GM03348 (cell line): ENCODE results near the gene SSC5D.
"Not testable (repeated sequence)": the region's sequence is repeated elsewhere in the genome, so short reads cannot be mapped to it uniquely, and the experiment has no call there.

Experiments used
- DNase-seq: peaks from one replicate; pipeline ENCODE4 v3.0.0; 2012; ENCODE audit warnings: low spot score

Gene SSC5D

DNA sequence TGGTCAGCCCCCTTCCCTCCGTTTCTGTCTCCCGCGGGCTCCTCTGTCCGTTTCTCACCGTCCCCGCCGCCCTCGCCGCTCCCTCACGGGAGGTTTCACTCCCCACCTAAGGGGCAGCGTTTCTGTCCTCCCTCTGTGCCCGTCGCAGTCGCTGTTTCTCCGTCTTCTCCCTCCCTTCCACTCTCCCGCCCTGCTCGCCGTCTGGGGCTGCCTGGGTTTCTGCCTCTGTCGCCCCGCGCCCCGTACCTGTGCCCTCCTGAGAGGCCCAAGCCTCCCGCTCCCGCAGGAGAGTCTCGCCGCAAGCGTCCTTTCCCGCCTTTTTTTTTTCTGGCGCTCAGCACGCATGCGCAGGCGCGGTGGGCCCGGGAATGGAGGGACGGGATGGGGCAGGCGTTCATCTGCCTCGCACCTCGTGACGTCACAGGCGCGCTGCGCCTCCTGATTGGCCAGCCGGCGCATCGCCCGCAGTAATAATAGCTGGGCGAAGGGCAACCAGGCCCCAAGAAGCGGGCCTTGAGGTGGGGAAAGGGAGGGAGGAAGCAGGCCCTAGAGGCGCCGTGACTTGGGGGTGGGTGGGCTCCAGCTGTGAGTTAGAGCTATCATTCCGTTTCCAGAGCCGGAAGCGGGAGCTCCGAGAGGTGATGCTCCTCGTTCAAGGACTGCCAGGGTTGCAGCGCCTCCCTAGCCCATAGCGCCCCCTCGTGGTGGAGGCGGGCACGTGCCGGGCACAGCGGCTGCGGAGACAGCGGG is 15.4 kb downstream of the SSC5D start:
- DNase-seq: peak; percentile 99

DNA sequence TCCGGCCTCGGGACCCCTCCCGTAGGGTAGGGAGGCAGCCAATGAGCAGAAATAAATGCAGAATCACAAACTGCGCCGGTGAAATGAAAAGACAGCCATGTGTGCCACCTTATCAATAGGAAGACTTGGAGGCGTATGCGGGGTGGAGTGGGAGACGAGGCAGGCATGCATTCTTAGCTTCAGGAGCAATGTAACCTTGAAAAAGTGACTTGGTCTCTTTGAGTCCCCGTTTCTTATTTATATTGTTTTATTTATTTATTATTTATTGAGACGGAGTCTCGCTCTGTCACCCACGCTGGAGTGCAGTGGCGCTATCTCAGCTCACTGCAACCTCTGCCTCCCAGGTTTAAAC is 16.0 kb downstream of the SSC5D start:
- no peak for DNase-seq

DNA sequence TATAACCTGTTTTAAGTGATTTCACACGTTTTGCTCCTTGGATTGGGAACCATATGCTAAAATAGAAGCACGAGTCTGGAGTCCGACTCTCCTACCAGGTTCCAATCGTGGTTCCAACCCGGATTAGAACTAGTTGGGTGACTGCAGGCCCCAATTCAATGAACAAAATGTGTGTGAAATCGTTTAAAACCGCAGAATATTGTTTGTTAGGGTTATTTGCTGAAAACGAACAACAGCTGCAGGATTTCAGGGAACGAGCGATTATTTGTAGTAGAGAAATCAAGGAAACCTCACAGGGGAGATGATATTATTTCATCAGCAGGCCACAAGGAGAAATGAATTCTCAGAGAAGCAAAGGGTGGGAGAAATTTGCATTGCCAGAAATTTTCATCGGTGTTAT is 16.7 kb downstream of the SSC5D start:
- DNase-seq: no peak

DNA sequence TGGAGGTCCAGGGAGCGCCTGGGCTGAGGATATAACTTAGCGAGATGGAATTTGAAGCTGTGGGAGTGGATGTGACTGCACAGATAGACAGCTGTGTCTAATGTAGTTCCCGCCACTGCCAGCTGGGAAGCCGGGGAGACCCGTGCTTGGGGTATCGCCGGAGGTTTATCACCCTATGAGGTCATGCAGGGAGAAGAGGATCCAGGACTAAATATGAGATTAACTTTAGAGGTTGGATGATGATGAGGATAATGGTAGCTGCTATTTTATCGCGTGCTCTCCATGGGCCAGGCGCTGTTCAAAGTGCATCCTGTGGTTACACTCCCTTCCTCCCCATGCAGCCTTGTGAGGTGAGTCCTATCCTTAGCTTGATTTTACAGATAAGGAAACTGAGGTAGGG is 19.9 kb downstream of the SSC5D start:
- no peak for DNase-seq

- DNase-seq: peak; percentile 100
These were observed 28.8 kb downstream of the SSC5D start for GRCh38 chr19:55516878-55517620.

DNA sequence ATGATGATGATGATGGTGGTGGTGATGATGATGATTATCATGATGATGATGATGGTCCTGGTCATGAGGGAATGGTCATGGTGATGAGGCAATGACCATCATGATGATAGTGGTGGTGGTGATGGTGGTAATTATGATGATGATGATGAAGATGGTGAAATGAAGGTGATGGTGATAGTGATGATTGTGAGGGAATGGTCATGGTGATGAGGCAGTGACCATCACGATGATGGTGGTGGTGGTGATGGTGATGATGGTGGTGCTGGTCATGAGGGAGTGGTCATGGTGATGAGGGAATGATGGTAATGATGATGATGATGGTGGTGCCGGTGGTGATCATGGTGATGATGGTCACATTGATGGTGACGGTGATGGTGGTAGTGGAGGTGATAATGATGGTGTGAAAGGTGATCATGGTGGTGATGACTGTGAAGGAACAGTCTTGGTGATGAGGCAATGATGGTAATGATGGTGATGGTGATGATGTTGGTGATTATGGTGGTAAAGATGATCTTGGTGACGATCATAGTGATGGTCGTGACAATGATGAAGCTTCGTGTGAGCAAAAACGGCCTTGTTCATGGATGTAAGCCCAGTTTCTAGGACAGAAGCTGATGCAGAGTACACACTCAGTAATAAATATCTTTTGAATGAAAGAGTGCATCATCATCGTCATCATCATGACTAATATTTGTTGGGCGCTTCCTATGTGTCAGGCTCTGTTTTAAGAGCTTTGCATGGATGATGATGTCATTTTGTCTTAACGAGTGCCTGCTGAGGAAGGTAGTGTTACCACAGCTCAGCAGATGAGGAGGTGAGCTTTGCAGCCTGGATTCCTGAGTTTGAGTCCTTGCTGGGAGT is 31.4 kb downstream of the SSC5D start:
- DNase-seq: peak; percentile 52

GRCh38 chr19:55520691-55521292 is 32.6 kb downstream of the SSC5D start:
- DNase-seq: no peak

DNA sequence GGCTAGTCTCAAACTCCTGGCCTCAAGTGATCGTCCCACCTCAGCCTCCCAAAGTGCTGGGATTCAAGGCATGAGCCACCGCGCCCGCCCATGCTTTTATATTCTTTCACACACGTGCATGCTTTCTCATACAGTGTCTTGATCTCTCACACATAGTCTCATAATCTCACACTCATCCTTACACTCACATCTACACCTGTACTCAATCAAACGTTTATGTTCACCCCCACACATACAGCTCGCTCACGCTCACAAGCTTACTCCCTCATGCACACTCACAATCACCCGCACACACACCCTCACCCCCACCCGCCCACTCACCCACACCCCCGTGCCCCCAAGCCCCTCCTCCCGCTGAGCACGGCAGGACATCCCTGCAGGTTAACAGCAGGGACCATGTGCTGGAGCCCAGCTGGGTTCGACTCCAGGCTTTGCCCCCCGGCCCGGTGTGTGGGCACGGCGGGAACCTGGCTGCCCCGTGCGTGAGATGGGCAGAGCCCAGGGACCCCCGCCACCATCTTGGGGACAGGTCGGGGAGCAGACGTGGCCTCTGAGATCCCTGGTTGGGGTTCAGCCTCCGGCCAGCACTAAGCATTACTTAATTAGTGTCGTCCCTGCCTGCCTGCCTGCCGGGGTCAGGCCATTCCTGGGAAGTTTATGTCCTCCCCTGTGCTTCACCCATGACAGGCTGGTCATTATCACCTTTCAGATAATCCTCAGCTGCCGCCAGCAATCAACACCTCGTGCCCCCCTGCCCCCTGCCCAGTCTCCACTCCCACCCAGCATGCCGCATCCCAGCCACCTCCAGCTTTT is 37.3 kb downstream of the SSC5D start:
- DNase-seq: no peak

GRCh38 chr19:55526216-55527196 is 38.3 kb downstream of the SSC5D start:
- DNase-seq: peak; percentile 67

GRCh38 chr19:55527197-55528029 is 39.2 kb downstream of the SSC5D start:
- DNase-seq: no peak

DNA sequence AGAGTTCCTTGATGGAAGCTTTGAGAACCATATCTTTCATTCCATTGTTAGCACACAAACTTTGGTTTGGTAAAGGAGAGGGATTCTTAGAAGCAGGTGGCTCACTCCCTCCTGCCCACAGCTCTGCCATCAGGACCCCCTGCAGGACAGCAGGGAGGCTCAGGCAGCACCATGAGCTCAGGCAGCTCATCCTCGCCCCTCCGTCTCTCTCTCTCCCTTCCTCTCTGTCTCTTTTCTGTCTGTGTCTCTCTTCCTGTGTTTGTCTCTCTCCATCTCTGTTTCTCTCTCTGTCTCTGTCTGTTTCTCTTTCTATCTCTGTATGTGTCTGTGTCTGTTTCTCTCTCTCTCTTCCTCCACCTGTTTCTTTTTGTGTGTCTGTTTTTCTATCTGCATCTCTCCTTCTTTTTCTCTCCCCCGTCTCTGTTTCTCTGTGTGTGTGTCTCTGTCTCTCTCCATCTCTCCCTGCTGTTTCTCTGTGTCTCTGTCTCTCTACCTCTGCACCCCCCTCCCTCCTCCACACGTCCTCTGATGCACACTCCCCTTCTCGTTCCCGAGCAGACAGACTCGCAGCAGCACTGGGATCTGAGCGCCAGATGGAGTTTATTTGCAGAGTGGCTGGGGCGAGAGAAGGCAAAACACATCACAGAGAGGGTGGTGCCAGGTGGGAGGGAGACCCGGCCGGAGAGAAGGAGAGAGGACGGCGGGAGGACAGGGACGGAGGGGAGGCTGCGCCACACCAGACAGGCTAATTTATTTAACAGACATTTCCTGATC is 40.0 kb downstream of the SSC5D start:
- peak; percentile 43 for DNase-seq

DNA sequence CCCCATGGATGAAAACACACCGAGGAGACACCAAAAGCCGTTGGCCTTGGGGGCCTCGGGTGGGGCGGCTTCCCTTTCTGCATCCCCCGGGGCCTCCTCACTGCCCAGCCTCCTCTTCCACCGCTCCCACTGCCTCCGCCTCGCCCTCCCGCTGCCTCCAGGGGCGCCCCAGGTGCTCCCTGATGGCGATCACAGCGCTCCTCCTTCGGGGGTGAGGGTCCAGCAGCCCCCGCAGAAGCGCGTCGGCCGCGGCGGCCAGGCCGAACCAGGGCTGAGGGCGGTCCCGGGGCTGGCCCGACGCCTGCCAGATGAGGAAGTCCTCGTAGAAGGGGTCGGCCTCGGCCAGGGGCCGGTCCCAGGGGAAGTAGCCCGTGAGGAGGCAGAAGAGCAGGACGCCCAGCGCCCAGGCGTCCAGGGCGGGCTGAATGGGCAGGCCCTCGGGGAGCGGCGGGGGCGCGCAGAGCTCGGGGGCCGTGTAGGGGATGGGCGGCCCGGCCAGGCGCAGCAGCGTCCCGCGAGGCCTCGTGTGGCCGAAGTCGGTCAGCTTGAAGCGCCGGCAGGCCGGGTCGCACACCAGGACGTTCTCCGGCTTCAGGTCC is 41.5 kb downstream of the SSC5D start:
- no peak for DNase-seq

DNA sequence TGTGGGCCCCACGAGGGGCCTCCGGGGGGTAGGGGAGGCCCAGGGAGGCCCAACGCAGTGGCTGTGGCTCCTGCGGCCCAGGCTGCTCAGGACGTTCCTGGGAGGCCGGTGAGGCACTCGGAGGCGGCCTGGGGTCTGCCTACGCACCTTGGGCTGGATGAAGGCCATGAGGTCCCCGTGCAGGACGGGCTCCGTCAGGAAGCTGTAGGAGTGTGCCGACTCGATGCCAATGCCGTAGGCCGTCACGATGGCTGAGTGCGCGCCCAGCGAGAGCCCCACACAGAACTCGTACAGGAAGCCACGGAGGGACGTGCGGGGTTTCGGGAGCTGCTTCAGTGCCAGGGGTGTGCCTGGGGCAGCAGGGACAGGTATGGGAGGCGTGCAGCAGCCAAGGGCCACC is 42.8 kb downstream of the SSC5D start:
- no peak for DNase-seq

DNA sequence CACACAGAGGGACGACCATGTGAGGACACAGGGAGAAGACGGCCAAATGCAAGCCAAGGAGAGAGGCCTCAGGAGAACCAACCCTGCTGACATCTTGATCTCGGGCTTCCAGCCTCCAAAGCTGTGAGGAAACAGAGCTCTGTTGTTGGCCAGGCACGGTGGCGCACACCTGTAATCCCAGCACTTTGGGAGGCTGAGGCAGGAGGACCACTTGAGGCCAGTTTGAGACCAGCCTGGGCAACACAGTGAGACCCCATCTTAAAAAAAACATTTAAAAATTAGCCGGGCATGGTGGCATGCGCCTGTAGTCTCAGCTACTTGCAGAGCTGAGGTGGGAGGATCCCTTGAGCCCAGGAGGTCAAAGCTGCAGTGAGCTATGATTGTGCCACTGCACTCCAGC is 46.0 kb downstream of the SSC5D start:
- not testable (repeated sequence) for DNase-seq

DNA sequence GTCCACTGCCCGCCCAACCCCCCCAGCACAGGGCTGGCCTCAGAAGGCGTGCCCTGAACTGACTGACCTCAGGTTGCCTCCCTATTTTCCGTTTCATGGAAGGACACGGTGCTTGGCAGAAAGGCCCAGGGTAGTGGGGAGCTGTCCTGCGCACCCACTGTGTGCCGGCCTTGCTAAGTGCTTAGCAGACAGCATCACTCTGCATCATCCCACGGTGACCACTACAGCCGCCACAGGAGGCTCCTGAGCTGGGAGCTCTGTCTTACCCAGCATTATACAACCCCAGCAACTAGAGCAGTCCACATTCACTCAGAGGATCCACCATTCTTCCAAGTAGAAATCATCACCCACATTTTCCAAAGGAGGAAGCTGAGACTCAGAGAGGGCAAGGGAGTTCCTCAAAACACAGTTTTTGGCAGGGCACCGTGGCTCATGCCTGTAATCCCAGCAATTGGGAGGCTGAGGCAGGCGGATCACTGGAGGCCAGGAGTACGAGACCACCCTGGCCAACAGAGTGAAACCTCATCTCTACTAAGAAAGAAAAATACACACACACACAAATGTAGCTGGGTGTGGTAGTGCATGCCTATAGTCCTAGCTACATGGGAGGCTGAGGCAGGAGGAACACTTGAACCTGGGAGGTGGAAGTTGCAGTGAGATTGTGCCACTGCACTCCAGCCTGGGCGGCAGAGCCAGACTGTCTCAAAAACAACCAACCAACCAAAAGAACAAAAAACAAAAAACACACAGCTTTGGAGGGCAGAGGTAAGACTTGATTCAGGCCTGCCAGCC is 47.1 kb downstream of the SSC5D start:
- DNase-seq: no peak

DNA sequence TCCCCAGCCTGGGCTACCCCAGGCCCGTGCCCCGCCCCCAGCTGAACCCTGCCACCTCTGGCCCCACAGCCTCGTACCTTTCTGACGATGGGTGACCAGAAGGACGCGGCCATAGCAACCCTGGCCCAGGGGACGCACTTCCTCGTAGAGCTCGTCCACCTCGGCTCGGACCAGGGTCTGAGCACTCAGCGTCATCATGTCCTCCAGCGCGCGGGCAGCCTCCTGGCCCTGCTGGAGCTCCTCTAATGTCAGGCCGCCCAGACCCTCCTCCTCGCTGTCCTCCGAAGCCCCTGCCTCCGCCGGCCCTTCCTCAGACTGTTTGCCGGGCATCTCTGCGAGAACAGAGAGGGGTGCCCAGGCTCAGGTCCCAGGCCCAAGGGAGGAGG is 47.7 kb downstream of the SSC5D start:
- no peak for DNase-seq

DNA sequence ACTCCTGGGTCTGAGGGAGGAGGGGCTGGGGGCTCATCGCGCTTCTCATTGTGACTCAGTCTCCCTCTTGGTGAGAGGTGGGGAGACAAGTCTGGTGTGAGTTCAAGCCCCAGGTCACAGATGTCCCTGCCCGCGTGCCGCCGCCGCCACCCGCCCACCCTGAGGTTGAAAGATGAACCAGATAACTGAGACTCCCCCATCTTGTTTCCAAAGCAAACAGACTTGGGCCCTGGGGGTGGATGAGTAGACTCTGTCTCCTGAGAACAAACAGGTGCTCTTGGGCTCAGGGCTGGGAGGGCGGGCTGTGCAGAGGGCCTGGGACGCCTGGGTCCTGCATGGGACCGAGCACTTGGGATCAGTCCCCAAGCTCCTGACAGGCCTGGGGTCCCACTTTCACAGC is 48.1 kb downstream of the SSC5D start:
- no peak for DNase-seq
